Measurements from ENCODE around the gene PCYOX1L. TPM values are rescaled to one million over a fixed set of nuclear protein-coding genes. Genes with fewer than 3 reads are reported as not detected.

The PCYOX1L gene
- total RNA-seq, 1 experiment from 2014 or later, result 8.3 TPM

GRCh38 chr5:149413477-149414210 is 55.8 kb downstream of the PCYOX1L start:
- no peak overlapping the region for H3K27ac ChIP-seq
- TF ChIP-seq EZH2 (IDR thresholded peaks at IDR 0.05; ENCODE audit: low read depth) (no peak), CTCF (conservative IDR thresholded peaks at IDR 0.05) (no peak)
- ChIA-PET POLR2A (ENCODE audit: unreplicated experiment) (interaction anchor here (0.7 kb wide), 1 partner anchor 13 kb away, joined by 4 read pairs; no protein-coding TSS in a partner anchor), CTCF (no interaction called here)
- H2AFZ ChIP-seq, result no peak overlapping the region
- DNase-seq, result no peak
- H3K79me2 ChIP-seq (ENCODE audit: low read depth), result no peaks in the 10 kb centered on the region
- intact Hi-C loops (cut with micrococcal nuclease; ENCODE audit: unreplicated experiment), result no loop called here
- H3K4me3 ChIP-seq, result no peak overlapping the region
- H3K4me1 ChIP-seq (replicated peaks; ENCODE audit: insufficient read depth), result no peaks in the 10 kb centered on the region
- no TSS peak for BruUV-seq (replicated peaks)
- no peaks in the 10 kb centered on the region for H3K36me3 ChIP-seq (ENCODE audit: low read depth)
- H3K9me2 ChIP-seq (ENCODE audit: insufficient read depth), result no peaks in the 10 kb centered on the region
- H3K4me2 ChIP-seq, result no peak overlapping the region
- H3K27me3 ChIP-seq (ENCODE audit: insufficient read depth, low read depth), result peaks cover 7% of the 10 kb centered on the region; the same call in 1 of the 2 replicates
- no peaks in the 10 kb centered on the region for H3K9me3 ChIP-seq (ENCODE audit: insufficient read depth, low read depth)
- peaks cover 5% of the 10 kb centered on the region; the same call in 1 of the 2 replicates for H3F3A ChIP-seq (ENCODE audit: insufficient read depth, low read depth)
- H4K20me1 ChIP-seq (ENCODE audit: insufficient read depth), result no peaks in the 10 kb centered on the region

- BruUV-seq (replicated peaks), result no TSS peak
- no peak overlapping the region for H3K4me2 ChIP-seq
- CTCF ChIA-PET, result no interaction called here
- H3K4me1 ChIP-seq (replicated peaks; ENCODE audit: insufficient read depth), result no peaks in the 10 kb centered on the region
- H3K27me3 ChIP-seq (ENCODE audit: insufficient read depth, low read depth), result peaks cover 7% of the 10 kb centered on the region; the same call in 1 of the 2 replicates
- no peak overlapping the region for H3K4me3 ChIP-seq
- no peaks in the 10 kb centered on the region for H3K79me2 ChIP-seq (ENCODE audit: low read depth)
- peaks cover 5% of the 10 kb centered on the region; the same call in 1 of the 2 replicates for H3F3A ChIP-seq (ENCODE audit: insufficient read depth, low read depth)
- H3K27ac ChIP-seq, result no peak overlapping the region
- no peaks in the 10 kb centered on the region for H4K20me1 ChIP-seq (ENCODE audit: insufficient read depth)
- POLR2A ChIA-PET (ENCODE audit: unreplicated experiment), result no interaction called here
- no peaks in the 10 kb centered on the region for H3K9me2 ChIP-seq (ENCODE audit: insufficient read depth)
- no peaks in the 10 kb centered on the region for H3K9me3 ChIP-seq (ENCODE audit: insufficient read depth, low read depth)
- no peaks in the 10 kb centered on the region for H3K36me3 ChIP-seq (ENCODE audit: low read depth)
- TF ChIP-seq EZH2 (IDR thresholded peaks at IDR 0.05; ENCODE audit: low read depth) (no peak), CTCF (conservative IDR thresholded peaks at IDR 0.05) (no peak)
- intact Hi-C loops (cut with micrococcal nuclease; ENCODE audit: unreplicated experiment), result no loop called here
- H2AFZ ChIP-seq, result no peak overlapping the region
- DNase-seq, result no peak
Observed at GRCh38 chr5:149414405-149415065, 56.7 kb downstream of the PCYOX1L start.

- no TSS peak for BruUV-seq (replicated peaks)
- Histone ChIP-seq H3K4me1 (replicated peaks; ENCODE audit: insufficient read depth) (no peaks in the 10 kb centered on the region), H3K27me3 (ENCODE audit: insufficient read depth, low read depth) (peaks cover 7% of the 10 kb centered on the region; the same call in 1 of the 2 replicates), H3K79me2 (ENCODE audit: low read depth) (no peaks in the 10 kb centered on the region), H3K4me3 (no peak overlapping the region), H3K9me2 (ENCODE audit: insufficient read depth) (no peaks in the 10 kb centered on the region), H3F3A (ENCODE audit: insufficient read depth, low read depth) (no peaks in the 10 kb centered on the region), H3K4me2 (no peak overlapping the region), H2AFZ (no peak overlapping the region), H3K36me3 (ENCODE audit: low read depth) (no peaks in the 10 kb centered on the region), H3K27ac (no peak overlapping the region), H4K20me1 (ENCODE audit: insufficient read depth) (no peaks in the 10 kb centered on the region), H3K9me3 (ENCODE audit: insufficient read depth, low read depth) (no peaks in the 10 kb centered on the region)
- intact Hi-C loops (cut with micrococcal nuclease; ENCODE audit: unreplicated experiment), result no loop called here
- no peak for DNase-seq
- ChIA-PET POLR2A (ENCODE audit: unreplicated experiment) (no interaction called here), CTCF (no interaction called here)
- TF ChIP-seq CTCF (conservative IDR thresholded peaks at IDR 0.05) (no peak), EZH2 (IDR thresholded peaks at IDR 0.05; ENCODE audit: low read depth) (no peak)
Observed at GRCh38 chr5:149415066-149415967, 57.5 kb downstream of the PCYOX1L start.

All from PC-9 (cell line).